ENCODE data around the gene TMEM19.
"Not testable (repeated sequence)": the region's sequence is repeated elsewhere in the genome, so short reads cannot be mapped to it uniquely, and the experiment has no call there.

The TMEM19 gene

GRCh38 chr12:71665090-71665463, 20.8 kb upstream of the TMEM19 start:
- DNase-seq (ENCODE audit: low spot score): no peak

GRCh38 chr12:71666259-71666658, 19.6 kb upstream of the TMEM19 start:
- no peak for DNase-seq (ENCODE audit: low spot score)

- no peak for DNase-seq (ENCODE audit: low spot score)
These were observed 14.6 kb upstream of the TMEM19 start for GRCh38 chr12:71671311-71671710.

GRCh38 chr12:71671816-71672215, 14.1 kb upstream of the TMEM19 start:
- DNase-seq (ENCODE audit: low spot score): no peak

- no peak for DNase-seq (ENCODE audit: low spot score)
These were observed 3.4 kb upstream of the TMEM19 start for GRCh38 chr12:71682466-71682865.

- DNase-seq (ENCODE audit: low spot score): no peak
These were observed 2.2 kb upstream of the TMEM19 start for GRCh38 chr12:71683633-71684032.

GRCh38 chr12:71684081-71684480, 1.8 kb upstream of the TMEM19 start:
- peak; percentile 53 for DNase-seq (ENCODE audit: low spot score)

GRCh38 chr12:71685312-71685906, 473 bp upstream of the TMEM19 start:
- no peak for DNase-seq (ENCODE audit: low spot score)

GRCh38 chr12:71686658-71687025, 760 bp downstream of the TMEM19 start:
- DNase-seq (ENCODE audit: low spot score): no peak

GRCh38 chr12:71687172-71687571, 1.3 kb downstream of the TMEM19 start:
- not testable (repeated sequence) for DNase-seq (ENCODE audit: low spot score)

GRCh38 chr12:71688961-71689570, 3.2 kb downstream of the TMEM19 start:
- no peak for DNase-seq (ENCODE audit: low spot score)

- DNase-seq (ENCODE audit: low spot score): no peak
These were observed 5.7 kb downstream of the TMEM19 start for GRCh38 chr12:71691504-71692129.

GRCh38 chr12:71693126-71693525, 7.2 kb downstream of the TMEM19 start:
- DNase-seq (ENCODE audit: low spot score): no peak

GRCh38 chr12:71693651-71694050, 7.8 kb downstream of the TMEM19 start:
- DNase-seq (ENCODE audit: low spot score): not testable (repeated sequence)

- DNase-seq (ENCODE audit: low spot score): no peak
These were observed 8.4 kb downstream of the TMEM19 start for GRCh38 chr12:71694099-71694820.

- DNase-seq (ENCODE audit: low spot score): no peak
These were observed 9.9 kb downstream of the TMEM19 start for GRCh38 chr12:71695782-71696181.

- not testable (repeated sequence) for DNase-seq (ENCODE audit: low spot score)
These were observed 16.3 kb downstream of the TMEM19 start for GRCh38 chr12:71702181-71702580.

- no peak for DNase-seq (ENCODE audit: low spot score)
These were observed 16.7 kb downstream of the TMEM19 start for GRCh38 chr12:71702590-71702989.

- no peak for DNase-seq (ENCODE audit: low spot score)
These were observed 17.3 kb downstream of the TMEM19 start for GRCh38 chr12:71703206-71703605.

GRCh38 chr12:71704920-71705319, 19.0 kb downstream of the TMEM19 start:
- no peak for DNase-seq (ENCODE audit: low spot score)

GRCh38 chr12:71708658-71709057, 22.8 kb downstream of the TMEM19 start:
- no peak for DNase-seq (ENCODE audit: low spot score)

- DNase-seq (ENCODE audit: low spot score): no peak
These were observed 24.6 kb downstream of the TMEM19 start for GRCh38 chr12:71710276-71711125.
